ENCODE data around the gene SYNPR. TPM values are rescaled to one million over a fixed set of nuclear protein-coding genes. Genes with fewer than 3 reads are reported as not detected.

Gene SYNPR
- total RNA-seq, 1 donor, result not detected

GRCh38 chr3:63386568-63386967, 108.5 kb downstream of the SYNPR start:
- no peak for TF ChIP-seq CTCF (IDR thresholded peaks at IDR 0.05; ENCODE audit: extremely low read depth, low read depth, low read length)
- no peak overlapping the region for H3K4me3 ChIP-seq (ENCODE audit: insufficient read depth, low read length)
- no peaks in the 10 kb centered on the region for H3K4me1 ChIP-seq (ENCODE audit: insufficient read depth, low read length)
- no peak overlapping the region for H2AFZ ChIP-seq (ENCODE audit: low read length)
- no peaks in the 10 kb centered on the region for H3K36me3 ChIP-seq (ENCODE audit: insufficient read depth, low read length)
- no peaks in the 10 kb centered on the region for H3K9me3 ChIP-seq (ENCODE audit: low read depth, low read length)
- H3K4me2 ChIP-seq (ENCODE audit: insufficient read depth, low read length), result no peak overlapping the region
- no peak overlapping the region for H3K27ac ChIP-seq (ENCODE audit: low read depth, low read length)
- no peak for DNase-seq (ENCODE audit: insufficient read length, low spot score, missing footprints)
- no peaks in the 10 kb centered on the region for H3K27me3 ChIP-seq (ENCODE audit: insufficient read depth, low read length)
- no peaks in the 10 kb centered on the region for H4K20me1 ChIP-seq (ENCODE audit: insufficient read depth, low read length)
- H3K79me2 ChIP-seq (ENCODE audit: insufficient read depth, low read length), result no peaks in the 10 kb centered on the region

DNA sequence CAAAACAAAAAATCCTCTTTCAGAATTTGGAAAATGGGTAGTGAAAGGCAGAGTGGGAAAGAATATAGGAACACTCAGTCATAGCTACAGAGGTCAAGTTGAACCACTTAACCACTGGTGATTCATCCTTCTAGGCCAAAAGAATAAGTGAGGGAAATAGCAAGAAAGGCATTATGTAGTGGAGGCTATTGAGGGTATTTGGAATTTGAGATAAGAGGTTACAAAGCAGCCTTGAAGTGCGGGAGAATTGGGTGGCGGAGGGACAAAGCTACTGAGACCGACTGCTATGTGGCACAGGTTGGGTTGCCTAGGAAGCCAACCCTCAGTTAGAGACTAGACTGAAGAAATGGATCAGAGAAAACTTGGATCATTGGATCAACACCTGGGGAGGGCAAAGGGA, 109.5 kb downstream of the SYNPR start:
- no peaks in the 10 kb centered on the region for H3K27me3 ChIP-seq (ENCODE audit: insufficient read depth, low read length)
- no peak overlapping the region for H3K27ac ChIP-seq (ENCODE audit: low read depth, low read length)
- no peak overlapping the region for H3K4me2 ChIP-seq (ENCODE audit: insufficient read depth, low read length)
- no peaks in the 10 kb centered on the region for H3K9me3 ChIP-seq (ENCODE audit: low read depth, low read length)
- H3K4me1 ChIP-seq (ENCODE audit: insufficient read depth, low read length), result no peaks in the 10 kb centered on the region
- no peaks in the 10 kb centered on the region for H4K20me1 ChIP-seq (ENCODE audit: insufficient read depth, low read length)
- peak; percentile 25 for DNase-seq (ENCODE audit: insufficient read length, low spot score, missing footprints)
- H3K36me3 ChIP-seq (ENCODE audit: insufficient read depth, low read length), result no peaks in the 10 kb centered on the region
- no peak overlapping the region for H2AFZ ChIP-seq (ENCODE audit: low read length)
- H3K4me3 ChIP-seq (ENCODE audit: insufficient read depth, low read length), result no peak overlapping the region
- no peaks in the 10 kb centered on the region for H3K79me2 ChIP-seq (ENCODE audit: insufficient read depth, low read length)
- TF ChIP-seq CTCF (IDR thresholded peaks at IDR 0.05; ENCODE audit: extremely low read depth, low read depth, low read length), result no peak

- H2AFZ ChIP-seq (ENCODE audit: low read length), result no peak overlapping the region
- no peak overlapping the region for H3K27ac ChIP-seq (ENCODE audit: low read depth, low read length)
- H3K4me3 ChIP-seq (ENCODE audit: insufficient read depth, low read length), result no peak overlapping the region
- H3K4me1 ChIP-seq (ENCODE audit: insufficient read depth, low read length), result no peaks in the 10 kb centered on the region
- H3K9me3 ChIP-seq (ENCODE audit: low read depth, low read length), result no peaks in the 10 kb centered on the region
- H3K79me2 ChIP-seq (ENCODE audit: insufficient read depth, low read length), result no peaks in the 10 kb centered on the region
- H3K27me3 ChIP-seq (ENCODE audit: insufficient read depth, low read length), result no peaks in the 10 kb centered on the region
- no peak for TF ChIP-seq CTCF (IDR thresholded peaks at IDR 0.05; ENCODE audit: extremely low read depth, low read depth, low read length)
- no peaks in the 10 kb centered on the region for H4K20me1 ChIP-seq (ENCODE audit: insufficient read depth, low read length)
- no peak for DNase-seq (ENCODE audit: insufficient read length, low spot score, missing footprints)
- H3K4me2 ChIP-seq (ENCODE audit: insufficient read depth, low read length), result no peak overlapping the region
- H3K36me3 ChIP-seq (ENCODE audit: insufficient read depth, low read length), result no peaks in the 10 kb centered on the region
Observed at GRCh38 chr3:63390710-63391230, 112.7 kb downstream of the SYNPR start.

DNA sequence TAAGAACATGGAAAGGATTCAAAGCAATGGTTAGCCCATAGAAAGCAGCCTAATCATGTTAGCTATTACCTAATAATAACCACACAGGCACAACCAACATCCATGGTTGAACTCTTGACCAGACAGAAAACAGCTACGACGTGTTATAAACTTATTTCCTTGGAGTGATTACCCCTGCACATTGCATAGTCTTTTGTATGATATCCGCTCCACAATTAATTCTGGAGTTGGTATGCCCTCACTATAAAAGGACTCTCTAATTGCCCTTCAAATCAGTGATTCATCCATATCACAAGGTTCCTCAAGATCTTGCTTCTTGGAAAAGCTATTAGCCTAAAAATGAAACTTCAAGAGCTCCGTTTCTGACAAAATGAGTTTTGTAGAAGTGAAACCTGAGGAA, 117.9 kb downstream of the SYNPR start:
- Histone ChIP-seq H3K4me2 (ENCODE audit: insufficient read depth, low read length) (no peak overlapping the region), H3K27ac (ENCODE audit: low read depth, low read length) (no peak overlapping the region), H3K79me2 (ENCODE audit: insufficient read depth, low read length) (no peaks in the 10 kb centered on the region), H2AFZ (ENCODE audit: low read length) (no peak overlapping the region), H3K9me3 (ENCODE audit: low read depth, low read length) (no peaks in the 10 kb centered on the region), H3K4me3 (ENCODE audit: insufficient read depth, low read length) (no peak overlapping the region), H4K20me1 (ENCODE audit: insufficient read depth, low read length) (no peaks in the 10 kb centered on the region), H3K4me1 (ENCODE audit: insufficient read depth, low read length) (no peaks in the 10 kb centered on the region), H3K36me3 (ENCODE audit: insufficient read depth, low read length) (no peaks in the 10 kb centered on the region), H3K27me3 (ENCODE audit: insufficient read depth, low read length) (no peaks in the 10 kb centered on the region)
- DNase-seq (ENCODE audit: insufficient read length, low spot score, missing footprints), result peak; percentile 5
- no peak for TF ChIP-seq CTCF (IDR thresholded peaks at IDR 0.05; ENCODE audit: extremely low read depth, low read depth, low read length)
